GM19455 (cell line): ENCODE results near the gene ABI3BP.

Experiments
- ATAC-seq: cut with Tn5 transposase; IDR thresholded peaks from one replicate; pipeline ENCODE4 v1.9.1; 2021; ENCODE audit not compliant: unreplicated experiment

ABI3BP gene

DNA sequence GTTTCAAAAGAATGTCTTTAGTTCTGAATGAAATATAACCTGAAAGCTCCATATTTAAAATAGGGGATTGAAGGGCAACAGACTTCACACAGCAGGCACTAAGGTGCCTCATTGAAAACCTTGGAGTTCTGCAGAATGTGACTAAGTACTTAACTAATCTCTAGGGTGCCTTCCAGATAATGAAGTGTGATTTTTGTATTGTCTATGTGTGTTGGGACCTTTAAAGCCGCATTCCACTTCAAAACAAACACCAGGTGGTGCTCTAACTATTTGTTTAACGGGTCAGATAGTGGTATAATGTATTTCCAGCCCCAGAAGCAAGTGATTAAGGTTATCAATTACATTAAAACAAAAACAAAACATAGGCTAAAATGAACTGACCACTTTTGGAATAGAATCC is 255.9 kb downstream of the ABI3BP start:
- no peak for ATAC-seq

DNA sequence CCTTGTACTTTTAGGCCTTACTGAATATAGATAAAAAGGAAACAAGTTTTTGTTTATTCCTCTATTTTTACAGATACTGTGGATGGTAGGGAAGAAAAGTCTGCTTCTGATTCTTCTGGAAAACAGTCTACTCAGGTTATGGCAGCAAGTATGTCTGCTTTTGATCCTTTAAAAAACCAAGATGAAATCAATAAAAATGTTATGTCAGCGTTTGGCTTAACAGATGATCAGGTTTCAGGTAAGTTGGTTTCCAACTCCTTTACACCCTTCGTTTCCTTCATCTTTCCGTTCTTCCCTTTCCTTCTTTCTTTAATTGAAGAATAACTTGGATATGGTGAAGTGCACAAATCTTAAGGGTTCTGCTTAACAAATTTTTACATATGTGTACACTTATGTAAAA is 260.8 kb downstream of the ABI3BP start:
- ATAC-seq: no peak

DNA sequence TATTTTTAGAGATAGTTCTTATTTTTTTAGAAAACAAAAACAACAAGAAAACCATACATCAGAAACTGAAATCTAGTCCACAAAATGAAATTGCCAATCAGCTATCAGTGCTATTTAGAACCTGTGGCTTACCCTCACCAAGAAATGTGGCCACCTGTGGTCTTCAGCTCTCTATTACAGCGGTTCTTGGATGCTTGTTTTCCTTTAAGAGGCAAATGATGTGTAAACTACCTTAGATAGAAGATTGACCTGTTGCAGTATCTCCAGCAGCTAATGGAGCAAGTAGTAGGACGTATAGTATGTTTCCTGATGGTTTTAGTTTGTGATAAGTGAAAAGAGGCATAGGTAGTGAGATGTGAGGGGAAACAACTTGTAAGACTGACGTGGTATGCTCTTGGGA is 262.7 kb downstream of the ABI3BP start:
- ATAC-seq: no peak

DNA sequence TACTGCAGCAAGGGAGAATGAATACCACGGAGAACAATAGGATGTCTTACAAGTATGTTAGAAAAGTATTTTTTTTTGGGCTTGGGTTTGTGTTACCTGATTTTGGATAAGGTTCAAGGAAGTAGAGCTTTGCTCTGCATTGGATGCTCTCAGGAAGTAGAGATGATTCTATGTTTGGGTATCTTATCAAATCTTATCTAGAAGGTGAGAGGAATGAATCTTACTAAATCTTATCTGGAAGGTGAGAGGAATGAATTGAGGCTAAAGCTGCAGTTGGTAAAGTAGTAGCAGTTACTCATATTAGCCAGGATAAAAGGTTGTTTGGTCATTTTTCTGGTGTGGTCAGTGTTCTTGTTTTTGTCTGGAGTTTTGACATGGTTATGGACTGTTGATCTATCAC is 266.5 kb downstream of the ABI3BP start:
- ATAC-seq: no peak

DNA sequence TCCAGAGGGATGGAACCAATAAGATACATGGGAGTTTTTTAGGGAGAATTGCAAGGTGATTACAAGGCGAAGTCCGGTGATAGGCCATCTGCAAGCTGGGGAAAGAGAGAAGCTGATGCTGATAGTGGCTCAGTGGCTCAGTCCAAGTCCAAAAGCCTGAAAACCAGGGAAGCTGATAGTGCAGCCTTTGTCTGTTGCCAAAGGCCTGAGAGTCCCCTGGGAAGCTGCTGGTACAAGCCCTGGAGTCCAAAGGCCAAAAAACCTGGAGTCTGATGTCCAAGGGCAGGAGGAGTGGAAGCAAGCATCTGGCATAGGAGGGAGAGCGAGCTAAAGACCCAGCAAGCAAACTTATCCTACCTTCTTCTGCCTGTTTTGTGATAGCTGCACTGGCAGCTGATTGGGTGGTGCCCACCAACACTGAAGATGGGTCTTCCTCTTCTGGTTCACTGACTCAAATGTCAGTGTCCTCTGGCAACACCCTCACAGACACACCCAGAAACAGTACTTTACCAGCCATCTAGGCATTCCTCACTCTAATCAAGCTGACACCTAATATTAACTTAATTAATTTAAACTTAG is 267.2 kb downstream of the ABI3BP start:
- no peak for ATAC-seq

DNA sequence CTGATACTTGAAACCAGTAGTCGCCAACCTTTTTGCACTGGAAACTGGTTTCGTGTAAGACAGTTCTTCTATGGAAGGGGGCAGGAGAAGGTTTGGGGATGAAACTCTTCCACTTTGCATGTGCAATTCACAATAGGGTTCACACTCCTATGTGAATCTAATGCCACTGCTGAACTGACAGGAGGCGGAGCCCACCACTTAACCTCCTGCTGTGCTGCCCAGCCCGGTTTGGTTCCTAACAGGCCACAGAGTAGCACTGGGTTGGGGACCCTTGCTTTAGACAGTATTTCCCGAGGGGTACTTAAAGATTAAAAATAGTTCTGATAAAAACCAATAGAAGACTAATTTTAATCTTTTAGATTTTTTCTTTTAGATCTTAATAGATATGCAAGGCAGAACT is 272.8 kb downstream of the ABI3BP start:
- ATAC-seq: no peak

DNA sequence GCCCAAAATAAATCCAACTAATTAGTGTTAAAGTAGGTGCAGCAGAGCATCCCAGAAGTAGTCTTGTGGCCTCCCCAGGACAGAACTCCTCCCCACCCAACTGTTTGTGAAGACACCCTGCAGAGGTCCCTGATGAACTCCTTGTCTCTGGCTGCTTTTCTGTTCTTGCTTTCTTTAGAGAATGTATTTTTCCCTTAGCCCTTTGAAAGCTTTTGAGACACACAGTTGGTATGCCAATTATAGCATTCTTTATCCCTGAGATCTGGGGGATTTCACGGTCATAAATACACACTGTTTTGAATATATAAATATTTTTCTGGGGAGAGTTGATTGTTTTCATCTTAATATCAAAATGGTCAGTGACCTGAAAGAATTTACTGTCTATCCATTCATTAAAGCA is 274.1 kb downstream of the ABI3BP start:
- no peak for ATAC-seq

DNA sequence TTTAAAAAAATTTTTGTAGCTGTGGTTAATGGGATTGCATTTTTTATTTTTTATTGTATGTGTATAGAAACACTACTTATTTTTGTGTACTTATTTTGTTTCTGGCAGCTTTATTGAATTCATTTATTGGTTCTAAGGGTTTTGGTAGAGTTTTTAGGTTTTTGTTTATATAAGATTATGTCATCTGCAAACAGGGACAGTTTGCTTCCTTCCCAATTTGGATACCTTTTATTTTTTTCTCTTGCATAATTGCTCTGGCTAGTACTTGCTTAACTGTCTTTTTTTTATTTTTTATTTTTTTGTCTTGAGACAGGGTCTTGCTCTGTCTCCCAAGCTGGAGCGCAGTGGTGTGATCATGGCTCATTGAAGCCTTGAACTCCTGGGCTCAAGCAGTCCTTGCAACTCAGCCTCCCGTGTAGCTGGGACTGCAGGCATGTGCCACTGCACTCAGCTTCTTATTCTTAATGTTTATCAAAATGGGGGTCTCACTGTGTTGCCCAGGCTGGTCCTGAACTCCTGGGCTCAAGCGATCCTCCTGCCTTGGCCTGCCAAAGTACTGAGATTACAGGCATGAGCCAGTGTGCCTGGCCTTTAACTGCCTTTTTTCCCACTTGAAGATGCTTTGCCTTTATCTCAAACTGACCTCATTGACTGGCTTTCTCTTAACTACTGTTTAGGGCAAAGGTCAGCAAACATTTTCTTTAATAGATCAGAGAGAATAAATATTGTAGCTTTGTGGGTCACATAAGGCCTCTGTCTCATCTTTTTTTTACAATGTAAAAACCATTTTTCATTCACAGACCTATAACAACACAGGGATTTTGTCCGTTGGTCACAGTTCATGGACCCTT is 275.4 kb downstream of the ABI3BP start:
- ATAC-seq: no peak

DNA sequence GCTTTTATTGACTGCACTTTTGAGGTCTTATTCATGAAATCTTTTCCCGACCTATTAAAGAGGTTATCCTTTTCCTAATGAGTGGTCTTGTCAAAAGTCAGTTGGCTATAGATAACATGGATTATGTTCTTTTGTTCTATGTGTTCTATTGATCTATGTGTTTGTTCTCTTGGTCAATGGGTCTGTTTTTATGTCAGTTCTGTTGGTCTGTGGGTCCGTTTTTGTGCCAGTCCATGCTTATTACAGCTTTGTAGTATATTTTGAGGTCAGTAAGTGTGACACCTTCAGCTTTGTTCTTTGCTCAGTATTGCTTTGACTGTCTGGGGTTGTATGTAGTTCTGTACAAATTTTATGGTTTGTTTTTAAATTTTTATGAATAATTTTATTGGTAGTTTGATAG is 276.2 kb downstream of the ABI3BP start:
- ATAC-seq: no peak

DNA sequence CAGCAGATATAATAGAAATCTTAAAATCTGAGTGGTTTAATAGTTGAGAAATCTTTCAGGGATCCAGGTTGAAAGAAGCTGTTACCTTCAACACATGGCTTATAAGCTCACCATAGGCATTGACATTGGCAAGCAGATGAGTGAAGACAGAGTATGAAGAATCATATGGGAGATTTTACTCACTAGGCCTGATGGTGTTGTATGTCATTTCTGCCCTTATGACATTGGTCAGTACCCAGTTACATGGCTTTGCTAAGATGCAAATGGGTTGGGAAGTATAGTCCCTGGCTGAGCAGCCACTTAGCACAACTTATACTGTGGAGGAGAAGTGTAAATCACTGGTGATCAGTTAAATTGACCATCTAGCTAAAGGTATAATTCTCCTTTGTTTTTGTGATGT is 278.0 kb downstream of the ABI3BP start:
- no peak for ATAC-seq

DNA sequence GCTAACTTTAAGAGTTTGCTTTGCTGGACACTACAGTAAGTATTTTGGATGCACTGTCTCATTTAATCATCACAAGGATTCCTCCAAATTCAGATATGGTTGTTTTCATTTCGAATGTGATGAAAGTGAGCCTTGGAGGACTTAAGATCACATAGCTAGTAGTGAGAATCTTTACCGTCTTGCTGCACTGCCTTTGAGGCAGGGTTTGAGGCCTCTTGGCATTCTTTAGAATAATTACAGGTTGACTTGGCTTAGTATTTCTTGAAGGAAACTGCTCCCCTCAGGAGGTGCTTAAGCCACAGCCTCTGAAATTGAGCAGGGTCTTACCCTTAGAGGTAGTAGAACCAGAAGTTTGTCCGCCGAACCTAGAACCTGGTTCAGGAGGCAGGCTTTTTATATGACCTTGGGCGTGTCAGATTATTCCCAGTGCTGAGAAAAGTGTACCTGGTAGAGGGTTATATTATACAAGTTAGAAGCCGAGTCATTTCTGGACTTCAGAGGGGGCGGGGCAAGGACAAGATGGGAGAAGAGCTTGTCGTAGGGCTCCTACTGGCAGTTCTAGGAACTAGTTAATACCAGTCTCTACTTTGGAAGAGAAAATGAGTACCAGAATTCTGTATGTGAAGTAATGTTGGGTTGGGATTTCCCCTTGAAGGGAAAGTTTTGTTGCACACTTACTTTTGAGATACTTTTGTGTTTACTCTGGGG is 282.8 kb downstream of the ABI3BP start:
- peak; percentile 39 for ATAC-seq

DNA sequence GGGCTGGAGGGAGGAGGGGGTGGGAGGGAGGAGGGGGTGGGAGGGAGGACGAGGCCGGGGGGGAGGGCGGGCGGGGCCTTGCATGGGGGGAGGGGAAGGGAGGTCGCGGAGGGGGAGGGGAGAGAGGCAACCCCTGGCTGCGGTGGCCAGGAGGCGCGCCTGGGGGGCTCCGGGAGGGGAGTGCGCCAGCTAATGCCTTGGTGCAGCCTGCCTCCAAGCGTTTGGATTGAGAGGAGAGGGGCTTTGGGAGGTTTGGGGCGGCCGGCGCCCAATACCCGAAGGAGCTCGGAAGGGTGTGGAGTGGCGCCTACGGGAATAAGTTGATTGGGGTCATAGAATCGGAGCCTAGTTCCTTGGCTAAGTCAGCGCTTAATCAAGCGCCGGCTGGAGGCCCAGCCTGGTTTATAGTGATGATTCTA is 283.4 kb downstream of the ABI3BP start:
- no peak for ATAC-seq

DNA sequence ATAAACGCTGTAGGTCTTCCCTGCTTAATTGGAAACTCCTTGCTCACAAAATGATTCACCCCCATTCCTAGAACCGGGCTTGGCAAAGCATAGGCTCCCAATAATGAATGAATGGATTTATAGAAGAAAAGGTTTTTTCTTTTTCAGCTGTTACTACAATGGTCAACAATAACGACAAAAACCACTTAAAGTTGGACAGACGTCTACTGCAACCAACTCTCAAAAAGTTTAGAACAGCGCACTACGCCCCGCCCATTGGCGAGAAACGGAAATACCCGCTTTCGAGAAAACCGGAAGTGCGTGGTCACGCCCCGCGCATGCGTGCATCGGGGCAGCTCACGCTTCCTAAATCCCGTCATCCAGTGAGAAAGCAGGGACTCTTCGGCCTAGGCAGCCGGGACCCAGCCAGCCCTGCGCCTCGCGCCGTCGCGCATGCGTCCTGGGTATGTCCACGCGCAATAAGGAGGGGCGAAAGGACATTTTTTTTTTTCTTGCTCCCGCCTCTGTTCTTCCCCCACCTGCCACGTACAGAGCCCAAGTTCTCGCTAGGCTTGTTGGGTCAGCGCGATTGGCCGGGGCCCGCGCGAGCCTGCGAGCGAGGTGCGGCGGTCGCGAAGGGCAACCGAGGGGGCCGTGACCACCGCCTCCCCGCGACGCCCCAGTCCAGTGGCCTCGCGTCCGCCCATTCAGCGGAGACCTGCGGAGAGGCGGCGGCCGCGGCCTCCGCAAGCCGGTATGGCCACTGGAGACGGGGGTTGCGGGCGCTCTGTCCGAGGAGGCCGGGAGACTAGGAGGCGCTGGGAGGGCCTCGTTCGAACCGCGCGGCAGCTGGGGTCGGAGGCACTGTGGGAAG is 284.0 kb downstream of the ABI3BP start, which contains the start of gene TFG:
Gene TFG, plus strand, starts transcription at position 506 of the 853 bp plus-strand sequence. CDS start 4,192 bp downstream, outside the sequence.
- peak; percentile 95 for ATAC-seq

DNA sequence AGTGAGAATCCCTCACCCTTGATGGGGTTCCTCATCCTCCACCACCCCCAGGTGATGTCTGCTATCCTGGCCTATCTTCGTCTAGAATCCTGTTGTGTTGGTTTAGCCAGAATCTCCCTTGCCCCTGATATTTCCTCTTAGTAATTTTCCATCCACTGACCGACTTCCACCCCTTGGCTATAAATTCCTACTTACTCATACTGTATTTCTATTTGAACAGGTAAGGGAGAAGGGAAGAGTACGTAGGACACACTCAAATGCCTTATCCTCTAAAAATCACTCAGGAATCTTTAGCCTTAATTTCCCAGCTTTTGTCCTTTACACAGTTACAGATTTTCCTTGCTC is 284.6 kb downstream of the ABI3BP start:
- ATAC-seq: no peak

DNA sequence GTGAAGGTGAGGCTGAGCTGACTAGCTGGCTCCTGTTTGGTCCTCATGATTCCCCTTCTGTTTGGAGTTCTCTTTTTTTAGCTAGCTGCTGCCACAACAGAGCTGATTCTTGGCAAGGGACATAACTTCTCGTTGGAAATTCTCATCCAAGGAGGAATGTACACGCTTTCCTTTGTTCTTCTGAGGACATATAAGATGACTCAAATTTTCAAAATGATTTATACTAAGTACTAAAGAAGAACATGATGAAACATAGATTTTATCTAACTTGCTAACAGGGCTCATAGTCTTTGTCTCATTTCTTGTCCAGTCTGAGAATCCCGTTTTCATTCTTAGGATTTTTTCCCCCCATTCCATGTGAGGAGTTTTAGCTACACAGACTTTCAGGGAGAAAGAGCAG is 286.9 kb downstream of the ABI3BP start:
- no peak for ATAC-seq

DNA sequence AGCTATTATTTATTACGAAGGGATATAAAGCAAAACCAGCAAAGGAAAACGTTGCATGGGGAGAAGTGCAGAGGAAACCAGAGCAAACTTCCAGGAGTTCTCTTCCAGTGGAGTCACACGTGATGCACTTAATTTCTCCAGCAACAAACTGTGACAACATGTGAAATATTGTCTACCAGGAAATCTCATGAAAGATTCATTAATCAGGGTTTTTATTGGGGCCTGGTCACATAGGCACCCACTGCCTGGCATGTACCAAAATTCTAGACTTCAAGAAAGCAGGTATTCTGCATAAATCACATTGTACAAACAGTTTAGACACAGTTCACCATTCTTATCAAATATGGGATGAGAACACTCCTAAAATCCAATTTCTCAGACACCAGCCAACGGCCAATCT is 289.4 kb downstream of the ABI3BP start:
- no peak for ATAC-seq

DNA sequence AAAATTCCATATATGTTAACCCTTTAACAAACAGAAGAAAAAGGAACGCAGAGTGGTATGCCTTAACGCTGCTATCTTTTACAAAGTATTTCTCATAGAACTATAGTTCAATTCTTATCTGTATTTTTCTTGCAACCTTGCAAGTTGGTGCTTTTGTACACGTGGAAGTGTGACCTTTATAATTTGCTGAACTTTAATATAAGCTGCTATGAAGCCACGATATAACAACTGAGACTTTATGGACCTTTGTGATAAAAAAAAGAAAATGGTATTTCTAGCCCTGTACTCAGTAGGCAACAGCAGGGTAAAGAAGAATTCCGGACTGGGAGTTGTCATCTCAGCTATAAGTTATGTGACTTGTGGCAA is 290.3 kb downstream of the ABI3BP start:
- ATAC-seq: no peak

DNA sequence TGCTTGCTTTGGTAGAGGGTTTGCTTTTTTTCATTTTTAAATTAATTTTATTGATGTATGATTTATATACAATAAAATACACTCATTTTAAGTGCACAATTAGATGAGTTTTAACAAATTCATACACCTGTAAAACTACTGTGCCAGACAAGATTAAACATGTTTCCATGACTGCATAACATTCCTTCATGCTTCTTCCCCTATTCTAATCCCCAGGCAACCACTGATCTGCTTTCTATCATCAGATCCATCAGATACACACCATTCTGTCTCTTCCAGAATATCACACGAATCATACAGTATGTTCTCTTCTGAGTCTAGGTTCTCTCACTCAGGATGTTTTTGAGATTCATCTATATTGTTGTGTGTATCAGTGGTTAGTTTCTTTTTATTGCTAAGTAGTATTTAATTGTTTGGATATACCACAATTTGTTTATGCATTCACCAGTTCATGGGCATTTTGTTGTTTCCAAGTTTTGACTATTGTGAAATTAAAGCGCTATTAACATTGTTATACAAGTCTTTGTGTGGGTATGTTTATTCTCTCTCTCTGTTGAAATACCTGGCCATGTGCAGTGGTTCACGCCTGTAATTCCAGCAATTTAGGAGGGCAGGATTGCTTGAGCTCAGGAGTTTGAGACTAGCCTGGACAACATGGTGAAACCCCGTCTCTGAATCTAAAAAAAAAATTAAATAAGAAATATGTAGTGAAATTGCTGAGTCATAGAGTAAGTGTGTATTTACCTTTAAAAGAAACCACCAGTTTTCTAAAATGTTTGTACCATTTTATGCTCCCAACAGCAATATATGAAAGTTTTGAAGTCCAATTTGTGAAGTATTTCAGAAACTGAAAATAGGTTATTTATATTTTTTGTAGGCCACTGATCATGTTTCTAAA is 290.9 kb downstream of the ABI3BP start:
- ATAC-seq: no peak

DNA sequence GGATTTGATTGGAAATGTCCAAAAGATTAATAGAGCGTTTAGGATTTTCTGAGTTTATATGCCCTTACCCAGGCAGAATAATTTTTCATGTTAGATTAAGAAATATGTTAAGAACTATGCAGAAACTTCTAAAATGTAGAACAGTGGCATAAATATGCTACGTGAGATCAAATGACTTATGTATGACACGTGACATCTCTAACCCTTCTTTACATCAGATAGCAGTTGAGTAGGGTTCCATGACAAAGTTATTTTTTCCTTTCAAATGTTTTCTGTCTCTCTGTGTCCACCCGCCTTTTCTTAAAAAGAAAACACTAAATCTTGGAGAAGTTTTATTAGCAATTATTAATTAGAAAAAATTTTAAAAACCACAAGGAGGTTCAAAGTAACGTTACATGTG is 292.5 kb downstream of the ABI3BP start:
- ATAC-seq: no peak
